ENCODE data around the gene NTRK2.
"Not testable (repeated sequence)": the region's sequence is repeated elsewhere in the genome, so short reads cannot be mapped to it uniquely, and the experiment has no call there.

The NTRK2 gene

GRCh38 chr9:84875193-84875592 lies 205.7 kb downstream of the NTRK2 start:
- Histone ChIP-seq H3K27me3 (ENCODE audit: control insufficient read depth in 1 of 2, insufficient read depth in 2 of 2, low read length in 2 of 2) (no peaks in the 10 kb centered on the region), H3K9ac (ENCODE audit: low read length) (no peak overlapping the region), H3K9me3 (ENCODE audit: low read length) (no peaks in the 10 kb centered on the region), H3K4me1 (ENCODE audit: insufficient read depth, low read length) (peaks cover 5% of the 10 kb centered on the region), H3K36me3 (ENCODE audit: insufficient read depth, low read length) (no peaks in the 10 kb centered on the region), H3K4me3 (ENCODE audit: low read depth in 1 of 2, low read length in 2 of 2) (no peak overlapping the region), H3K27ac (ENCODE audit: low read depth, low read length) (no peak overlapping the region)

GRCh38 chr9:84879631-84880030 lies 210.1 kb downstream of the NTRK2 start:
- Histone ChIP-seq H3K9ac (ENCODE audit: low read length) (no peak overlapping the region), H3K9me3 (ENCODE audit: low read length) (no peaks in the 10 kb centered on the region), H3K4me3 (ENCODE audit: low read depth in 1 of 2, low read length in 2 of 2) (no peak overlapping the region), H3K36me3 (ENCODE audit: insufficient read depth, low read length) (no peaks in the 10 kb centered on the region), H3K27ac (ENCODE audit: low read depth, low read length) (no peak overlapping the region), H3K27me3 (ENCODE audit: control insufficient read depth in 1 of 2, insufficient read depth in 2 of 2, low read length in 2 of 2) (no peaks in the 10 kb centered on the region), H3K4me1 (ENCODE audit: insufficient read depth, low read length) (no peaks in the 10 kb centered on the region)

- no peaks in the 10 kb centered on the region for H3K4me1 ChIP-seq (ENCODE audit: insufficient read depth, low read length)
- no peak overlapping the region for H3K4me3 ChIP-seq (ENCODE audit: low read depth in 1 of 2, low read length in 2 of 2)
- no peaks in the 10 kb centered on the region for H3K9me3 ChIP-seq (ENCODE audit: low read length)
These were observed 211.3 kb downstream of the NTRK2 start for GRCh38 chr9:84880835-84881234.

GRCh38 chr9:84886866-84887265 lies 217.3 kb downstream of the NTRK2 start:
- Histone ChIP-seq H3K9me3 (ENCODE audit: low read length) (no peaks in the 10 kb centered on the region), H3K4me1 (ENCODE audit: insufficient read depth, low read length) (no peaks in the 10 kb centered on the region), H3K27ac (ENCODE audit: low read depth, low read length) (no peak overlapping the region)

More at GRCh38 chr9:84880835-84881234, 211.3 kb downstream of the NTRK2 start:
- no peaks in the 10 kb centered on the region for H3K27me3 ChIP-seq (ENCODE audit: control insufficient read depth in 1 of 2, insufficient read depth in 2 of 2, low read length in 2 of 2)
- no peaks in the 10 kb centered on the region for H3K36me3 ChIP-seq (ENCODE audit: insufficient read depth, low read length)
- no peak overlapping the region for H3K27ac ChIP-seq (ENCODE audit: low read depth, low read length)
- H3K9ac ChIP-seq (ENCODE audit: low read length) = no peak overlapping the region

GRCh38 chr9:84891924-84892323 lies 222.4 kb downstream of the NTRK2 start:
- Histone ChIP-seq H3K27me3 (ENCODE audit: control insufficient read depth in 1 of 2, insufficient read depth in 2 of 2, low read length in 2 of 2) (no peaks in the 10 kb centered on the region), H3K4me1 (ENCODE audit: insufficient read depth, low read length) (no peaks in the 10 kb centered on the region), H3K36me3 (ENCODE audit: insufficient read depth, low read length) (no peaks in the 10 kb centered on the region), H3K4me3 (ENCODE audit: low read depth in 1 of 2, low read length in 2 of 2) (no peak overlapping the region), H3K9ac (ENCODE audit: low read length) (no peak overlapping the region), H3K9me3 (ENCODE audit: low read length) (no peaks in the 10 kb centered on the region), H3K27ac (ENCODE audit: low read depth, low read length) (no peak overlapping the region)

More at GRCh38 chr9:84886866-84887265, 217.3 kb downstream of the NTRK2 start:
- Histone ChIP-seq H3K27me3 (ENCODE audit: control insufficient read depth in 1 of 2, insufficient read depth in 2 of 2, low read length in 2 of 2) (no peaks in the 10 kb centered on the region), H3K36me3 (ENCODE audit: insufficient read depth, low read length) (no peaks in the 10 kb centered on the region), H3K9ac (ENCODE audit: low read length) (no peak overlapping the region), H3K4me3 (ENCODE audit: low read depth in 1 of 2, low read length in 2 of 2) (no peak overlapping the region)

GRCh38 chr9:84893419-84894128 lies 224.0 kb downstream of the NTRK2 start:
- Histone ChIP-seq H3K9me3 (ENCODE audit: low read length) (no peaks in the 10 kb centered on the region), H3K27me3 (ENCODE audit: control insufficient read depth in 1 of 2, insufficient read depth in 2 of 2, low read length in 2 of 2) (no peaks in the 10 kb centered on the region), H3K27ac (ENCODE audit: low read depth, low read length) (no peak overlapping the region), H3K4me1 (ENCODE audit: insufficient read depth, low read length) (no peaks in the 10 kb centered on the region), H3K9ac (ENCODE audit: low read length) (no peak overlapping the region), H3K4me3 (ENCODE audit: low read depth in 1 of 2, low read length in 2 of 2) (no peak overlapping the region), H3K36me3 (ENCODE audit: insufficient read depth, low read length) (no peaks in the 10 kb centered on the region)

- Histone ChIP-seq H3K9me3 (ENCODE audit: low read length) (no peaks in the 10 kb centered on the region), H3K27ac (ENCODE audit: low read depth, low read length) (no peak overlapping the region), H3K4me1 (ENCODE audit: insufficient read depth, low read length) (no peaks in the 10 kb centered on the region), H3K4me3 (ENCODE audit: low read depth in 1 of 2, low read length in 2 of 2) (no peak overlapping the region), H3K36me3 (ENCODE audit: insufficient read depth, low read length) (no peaks in the 10 kb centered on the region), H3K27me3 (ENCODE audit: control insufficient read depth in 1 of 2, insufficient read depth in 2 of 2, low read length in 2 of 2) (no peaks in the 10 kb centered on the region), H3K9ac (ENCODE audit: low read length) (no peak overlapping the region)
These were observed 225.3 kb downstream of the NTRK2 start for GRCh38 chr9:84894859-84895258.

- H3K27me3 ChIP-seq (ENCODE audit: control insufficient read depth in 1 of 2, insufficient read depth in 2 of 2, low read length in 2 of 2) = no peaks in the 10 kb centered on the region
- H3K27ac ChIP-seq (ENCODE audit: low read depth, low read length) = no peak overlapping the region
- no peak overlapping the region for H3K9ac ChIP-seq (ENCODE audit: low read length)
- H3K4me3 ChIP-seq (ENCODE audit: low read depth in 1 of 2, low read length in 2 of 2) = no peak overlapping the region
- H3K4me1 ChIP-seq (ENCODE audit: insufficient read depth, low read length) = no peaks in the 10 kb centered on the region
- no peaks in the 10 kb centered on the region for H3K9me3 ChIP-seq (ENCODE audit: low read length)
- H3K36me3 ChIP-seq (ENCODE audit: insufficient read depth, low read length) = no peaks in the 10 kb centered on the region
These were observed 228.0 kb downstream of the NTRK2 start for GRCh38 chr9:84897362-84898094.

GRCh38 chr9:84898188-84898587 lies 228.7 kb downstream of the NTRK2 start:
- Histone ChIP-seq H3K27me3 (ENCODE audit: control insufficient read depth in 1 of 2, insufficient read depth in 2 of 2, low read length in 2 of 2) (no peaks in the 10 kb centered on the region), H3K4me1 (ENCODE audit: insufficient read depth, low read length) (no peaks in the 10 kb centered on the region), H3K36me3 (ENCODE audit: insufficient read depth, low read length) (no peaks in the 10 kb centered on the region), H3K27ac (ENCODE audit: low read depth, low read length) (no peak overlapping the region), H3K4me3 (ENCODE audit: low read depth in 1 of 2, low read length in 2 of 2) (no peak overlapping the region), H3K9ac (ENCODE audit: low read length) (no peak overlapping the region), H3K9me3 (ENCODE audit: low read length) (no peaks in the 10 kb centered on the region)

- H3K4me1 ChIP-seq (ENCODE audit: insufficient read depth, low read length); H3K4me3 ChIP-seq (ENCODE audit: low read depth in 1 of 2, low read length in 2 of 2); H3K9ac ChIP-seq (ENCODE audit: low read length); H3K36me3 ChIP-seq (ENCODE audit: insufficient read depth, low read length); H3K9me3 ChIP-seq (ENCODE audit: low read length); H3K27ac ChIP-seq (ENCODE audit: low read depth, low read length); H3K27me3 ChIP-seq (ENCODE audit: control insufficient read depth in 1 of 2, insufficient read depth in 2 of 2, low read length in 2 of 2): not testable (repeated sequence)
These were observed 229.1 kb downstream of the NTRK2 start for GRCh38 chr9:84898618-84899017.

GRCh38 chr9:84899326-84899725 lies 229.8 kb downstream of the NTRK2 start:
- Histone ChIP-seq H3K9me3 (ENCODE audit: low read length) (no peaks in the 10 kb centered on the region), H3K4me3 (ENCODE audit: low read depth in 1 of 2, low read length in 2 of 2) (no peak overlapping the region), H3K4me1 (ENCODE audit: insufficient read depth, low read length) (no peaks in the 10 kb centered on the region), H3K27me3 (ENCODE audit: control insufficient read depth in 1 of 2, insufficient read depth in 2 of 2, low read length in 2 of 2) (no peaks in the 10 kb centered on the region), H3K9ac (ENCODE audit: low read length) (no peak overlapping the region), H3K27ac (ENCODE audit: low read depth, low read length) (no peak overlapping the region), H3K36me3 (ENCODE audit: insufficient read depth, low read length) (no peaks in the 10 kb centered on the region)

GRCh38 chr9:84900421-84900820 lies 230.9 kb downstream of the NTRK2 start:
- Histone ChIP-seq H3K27ac (ENCODE audit: low read depth, low read length) (no peak overlapping the region), H3K4me3 (ENCODE audit: low read depth in 1 of 2, low read length in 2 of 2) (no peak overlapping the region), H3K9me3 (ENCODE audit: low read length) (no peaks in the 10 kb centered on the region), H3K4me1 (ENCODE audit: insufficient read depth, low read length) (no peaks in the 10 kb centered on the region), H3K27me3 (ENCODE audit: control insufficient read depth in 1 of 2, insufficient read depth in 2 of 2, low read length in 2 of 2) (no peaks in the 10 kb centered on the region), H3K9ac (ENCODE audit: low read length) (no peak overlapping the region), H3K36me3 (ENCODE audit: insufficient read depth, low read length) (no peaks in the 10 kb centered on the region)

All from muscle layer of colon (tissue), 2 donors.